ENCODE data around the gene TEAD4.

The TEAD4 gene

GRCh38 chr12:2960390-2960956, 1.3 kb downstream of the TEAD4 start:
- FAIRE-seq: no peak
- peak; percentile 18 for DNase-seq (ENCODE audit: low spot score)

GRCh38 chr12:2960996-2961616, 1.9 kb downstream of the TEAD4 start:
- no peak for FAIRE-seq

GRCh38 chr12:2961705-2962104, 2.5 kb downstream of the TEAD4 start:
- FAIRE-seq (no peak), DNase-seq (ENCODE audit: low spot score) (no peak)

More at GRCh38 chr12:2960996-2961616, 1.9 kb downstream of the TEAD4 start:
- no peak for DNase-seq (ENCODE audit: low spot score)

- DNase-seq (ENCODE audit: low spot score): no peak
- FAIRE-seq: no peak
These were observed 4.1 kb downstream of the TEAD4 start for GRCh38 chr12:2963154-2963759.

- FAIRE-seq (no peak), DNase-seq (ENCODE audit: low spot score) (no peak)
These were observed 4.6 kb downstream of the TEAD4 start for GRCh38 chr12:2963760-2964292.

- FAIRE-seq (no peak), DNase-seq (ENCODE audit: low spot score) (no peak)
These were observed 8.5 kb downstream of the TEAD4 start for GRCh38 chr12:2967651-2968050.

GRCh38 chr12:2970744-2971143, 11.5 kb downstream of the TEAD4 start:
- DNase-seq (ENCODE audit: low spot score) (no peak), FAIRE-seq (no peak)

- FAIRE-seq (no peak), DNase-seq (ENCODE audit: low spot score) (no peak)
These were observed 14.4 kb downstream of the TEAD4 start for GRCh38 chr12:2973566-2973965.

GRCh38 chr12:2974560-2974971, 15.4 kb downstream of the TEAD4 start:
- DNase-seq (ENCODE audit: low spot score): no peak
- no peak for FAIRE-seq

GRCh38 chr12:2976581-2976996, 17.4 kb downstream of the TEAD4 start:
- no peak for DNase-seq (ENCODE audit: low spot score)

GRCh38 chr12:2977776-2978175, 18.6 kb downstream of the TEAD4 start:
- no peak for FAIRE-seq
- DNase-seq (ENCODE audit: low spot score): no peak

More at GRCh38 chr12:2976581-2976996, 17.4 kb downstream of the TEAD4 start:
- no peak for FAIRE-seq

GRCh38 chr12:2979806-2980205, 20.6 kb downstream of the TEAD4 start:
- DNase-seq (ENCODE audit: low spot score): no peak
- no peak for FAIRE-seq

GRCh38 chr12:2980630-2981029, 21.4 kb downstream of the TEAD4 start:
- FAIRE-seq (no peak), DNase-seq (ENCODE audit: low spot score) (no peak)

GRCh38 chr12:2982361-2982760, 23.2 kb downstream of the TEAD4 start:
- no peak for FAIRE-seq
- DNase-seq (ENCODE audit: low spot score): no peak

- FAIRE-seq: no peak
- DNase-seq (ENCODE audit: low spot score): no peak
These were observed 25.1 kb downstream of the TEAD4 start for GRCh38 chr12:2984249-2984648.

- FAIRE-seq (no peak), DNase-seq (ENCODE audit: low spot score) (no peak)
These were observed 25.5 kb downstream of the TEAD4 start for GRCh38 chr12:2984698-2985097.

GRCh38 chr12:2986876-2987275, 27.7 kb downstream of the TEAD4 start:
- FAIRE-seq (no peak), DNase-seq (ENCODE audit: low spot score) (no peak)

GRCh38 chr12:2988494-2988893, 29.3 kb downstream of the TEAD4 start:
- DNase-seq (ENCODE audit: low spot score): no peak
- FAIRE-seq: no peak

GRCh38 chr12:2992724-2993123, 33.5 kb downstream of the TEAD4 start:
- DNase-seq (ENCODE audit: low spot score) (no peak), FAIRE-seq (no peak)

GRCh38 chr12:2997989-2998670, 38.9 kb downstream of the TEAD4 start:
- no peak for DNase-seq (ENCODE audit: low spot score)
- no peak for FAIRE-seq

GRCh38 chr12:2998789-2999264, 39.6 kb downstream of the TEAD4 start:
- FAIRE-seq (no peak), DNase-seq (ENCODE audit: low spot score) (peak; percentile 26)

GRCh38 chr12:2999265-2999841, 40.2 kb downstream of the TEAD4 start:
- FAIRE-seq (no peak), DNase-seq (ENCODE audit: low spot score) (no peak)
